Measurements from ENCODE around the gene KCNH2.
"Not testable (repeated sequence)": the region's sequence is repeated elsewhere in the genome, so short reads cannot be mapped to it uniquely, and the experiment has no call there.

Gene KCNH2

DNA sequence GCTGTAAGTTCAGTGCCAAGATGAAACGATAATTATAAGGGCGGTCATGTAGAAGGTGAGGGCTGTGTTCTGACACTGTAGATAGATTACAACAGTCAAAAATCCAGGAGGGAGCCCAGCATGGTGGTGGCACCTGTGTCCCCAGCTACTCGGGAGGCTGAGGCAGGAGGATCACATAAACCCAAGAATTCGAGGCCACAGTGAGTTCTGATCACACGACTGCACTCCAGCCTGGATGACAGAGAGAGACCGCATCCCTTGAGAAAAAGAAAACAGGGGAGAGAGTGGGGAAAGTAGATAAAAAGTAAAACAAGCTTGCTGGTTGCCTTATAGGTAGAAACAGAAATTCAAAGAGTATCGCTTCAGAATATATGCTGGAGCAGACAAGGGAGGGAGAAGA, 52.1 kb downstream of the KCNH2 start:
- DNase-seq, result no peak

DNA sequence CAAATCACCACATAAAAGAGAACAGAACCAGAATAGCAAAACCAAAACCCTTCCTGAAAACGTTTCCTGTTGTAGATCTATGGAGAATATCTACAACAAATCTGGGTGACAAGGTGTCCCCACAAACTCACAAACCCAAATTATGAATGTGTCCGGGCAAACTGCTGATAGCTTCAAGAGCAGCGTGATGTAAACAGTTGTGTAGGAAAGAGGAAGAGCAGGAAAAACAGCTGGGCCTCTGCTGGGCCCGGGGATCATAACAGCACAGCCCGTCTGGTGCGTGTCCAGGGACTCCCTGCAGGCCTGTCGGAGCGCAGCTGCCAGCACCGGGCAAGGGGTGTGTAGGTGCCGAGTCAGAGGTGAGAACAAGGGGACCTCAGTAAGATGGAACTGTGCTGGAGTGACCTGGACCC, 53.7 kb downstream of the KCNH2 start:
- DNase-seq, result peak; percentile 15

DNA sequence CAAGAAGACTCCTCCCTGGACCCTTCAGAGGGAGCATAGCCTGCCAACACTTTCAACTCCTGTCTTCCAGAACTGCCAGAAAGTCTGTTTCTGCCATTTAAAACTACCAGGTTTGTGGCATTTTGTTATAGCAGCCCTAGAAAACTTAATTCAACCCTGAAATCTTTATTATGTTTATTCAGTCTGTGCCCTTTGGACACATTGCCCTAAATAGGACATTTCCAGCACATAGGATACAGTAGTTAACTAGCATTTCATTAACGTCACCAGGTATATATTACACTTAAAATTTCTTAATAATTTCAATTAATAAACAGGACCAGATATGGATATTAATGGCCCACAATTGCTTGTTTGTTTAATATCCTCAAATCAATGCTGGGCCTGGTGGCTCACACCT, 54.3 kb downstream of the KCNH2 start:
- DNase-seq, result no peak

DNA sequence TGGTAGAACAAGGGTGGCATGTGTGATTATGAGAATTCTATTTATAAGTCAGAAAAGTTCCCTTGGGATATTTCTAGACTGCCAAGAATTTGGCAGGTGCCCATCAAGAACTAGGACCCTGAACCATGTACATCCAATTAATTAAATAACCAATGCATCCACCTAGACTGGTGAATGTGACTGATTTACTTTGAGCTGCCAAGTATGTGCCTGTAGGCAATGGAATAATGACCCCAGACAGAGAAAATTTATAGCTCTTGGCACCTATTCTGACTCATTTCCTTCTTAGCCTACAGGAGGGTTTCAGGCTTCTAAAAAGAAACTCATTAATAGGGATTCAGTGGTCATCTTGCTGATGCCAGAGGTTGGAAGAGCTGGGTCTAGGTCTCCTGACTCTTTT, 54.9 kb downstream of the KCNH2 start:
- no peak for DNase-seq

DNA sequence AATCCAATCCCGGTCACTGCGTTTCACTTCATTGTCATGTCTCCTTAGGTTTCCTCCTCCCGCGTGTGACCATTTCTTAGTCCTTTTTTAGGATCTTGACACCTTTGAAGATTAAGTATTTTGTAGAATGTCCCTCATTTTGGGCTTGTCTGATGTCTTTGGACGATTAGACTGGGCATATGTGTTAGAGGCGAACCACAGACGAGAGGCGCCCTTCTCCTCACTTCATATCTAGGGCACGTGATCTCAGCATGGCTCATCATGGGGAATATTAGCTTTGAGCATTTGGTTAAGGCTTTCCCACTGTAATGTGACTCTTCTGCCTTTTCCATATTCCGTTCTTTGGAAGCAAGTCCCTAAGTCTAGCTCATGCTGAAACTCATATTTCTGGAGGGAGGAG, 59.0 kb downstream of the KCNH2 start:
- no peak for DNase-seq

DNA sequence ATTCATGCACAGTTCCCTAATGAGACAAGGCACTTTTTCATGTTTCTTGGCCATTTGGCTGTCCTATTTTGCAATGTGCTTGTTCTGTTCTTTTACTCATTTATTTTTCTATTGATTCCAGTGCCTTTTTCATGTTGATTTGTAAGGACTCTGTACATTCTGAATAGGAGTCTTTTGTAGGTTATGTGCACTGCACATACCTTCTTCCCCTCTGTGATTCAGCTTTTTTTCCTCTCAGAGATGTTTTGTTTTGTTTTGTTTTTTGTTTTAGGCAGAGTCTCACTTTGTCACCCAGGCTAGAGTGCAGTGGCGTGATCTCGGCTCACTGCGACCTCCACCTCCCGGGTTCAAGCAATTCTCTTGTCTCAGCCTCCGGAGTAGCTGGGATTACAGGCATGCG, 59.7 kb downstream of the KCNH2 start:
- DNase-seq, result no peak

DNA sequence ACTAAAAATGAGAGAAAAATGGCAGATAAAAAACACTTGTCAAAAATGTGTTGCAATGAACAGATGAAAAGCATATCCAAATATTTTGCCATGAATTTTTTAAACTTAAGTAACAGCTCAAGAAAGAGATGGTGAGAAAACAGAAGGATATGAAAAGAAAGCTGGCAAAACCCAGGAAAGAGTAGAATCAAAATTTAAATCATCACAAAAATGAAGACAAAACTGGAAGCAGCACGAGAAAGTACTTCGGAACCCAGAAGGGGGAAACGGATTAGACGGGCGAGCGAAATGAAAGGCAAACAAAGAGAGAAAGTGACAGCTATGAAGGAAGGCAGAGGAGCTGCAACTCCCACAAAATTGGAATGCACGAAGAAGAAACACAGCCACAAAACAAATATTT, 60.2 kb downstream of the KCNH2 start:
- DNase-seq, result no peak

DNA sequence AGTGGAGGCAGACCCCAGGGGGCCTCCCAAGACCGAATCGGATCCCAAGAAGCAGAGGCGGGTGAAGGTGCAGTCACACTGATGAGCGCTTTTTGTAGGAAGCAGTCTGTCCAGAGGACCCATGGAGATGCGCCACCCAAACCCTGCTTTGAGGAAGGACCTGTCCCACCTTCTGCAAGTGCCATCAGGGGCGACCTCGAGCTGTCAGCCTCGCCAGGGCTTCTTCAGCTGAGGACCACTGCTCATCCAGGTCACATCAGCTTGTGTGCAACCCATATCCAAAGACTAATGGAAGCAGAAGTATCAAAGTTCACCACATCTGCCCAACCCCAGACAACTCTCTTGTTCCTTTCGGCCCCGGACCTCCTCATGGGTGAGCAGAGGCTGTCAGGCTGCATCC, 61.5 kb downstream of the KCNH2 start:
- no peak for DNase-seq

DNA sequence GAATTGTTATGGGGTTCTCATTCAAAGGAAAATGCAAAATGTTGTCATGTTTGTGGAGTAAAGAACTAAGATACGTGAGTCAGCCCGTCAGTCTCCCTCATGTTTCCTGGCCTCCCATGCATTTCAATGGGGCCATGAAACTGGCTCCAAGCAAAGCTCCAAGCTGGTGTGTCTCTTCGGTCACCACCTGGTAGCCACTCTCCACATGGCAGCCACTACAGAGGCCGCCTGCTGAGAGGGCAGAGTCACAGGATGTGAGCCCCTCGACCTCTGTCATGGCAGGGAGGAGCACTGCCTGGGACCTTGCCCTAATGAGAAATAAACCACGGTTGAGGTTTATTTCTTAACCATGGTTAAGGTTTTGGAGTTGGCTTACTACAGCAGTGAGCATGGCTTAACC, 63.2 kb downstream of the KCNH2 start:
- DNase-seq, result no peak

DNA sequence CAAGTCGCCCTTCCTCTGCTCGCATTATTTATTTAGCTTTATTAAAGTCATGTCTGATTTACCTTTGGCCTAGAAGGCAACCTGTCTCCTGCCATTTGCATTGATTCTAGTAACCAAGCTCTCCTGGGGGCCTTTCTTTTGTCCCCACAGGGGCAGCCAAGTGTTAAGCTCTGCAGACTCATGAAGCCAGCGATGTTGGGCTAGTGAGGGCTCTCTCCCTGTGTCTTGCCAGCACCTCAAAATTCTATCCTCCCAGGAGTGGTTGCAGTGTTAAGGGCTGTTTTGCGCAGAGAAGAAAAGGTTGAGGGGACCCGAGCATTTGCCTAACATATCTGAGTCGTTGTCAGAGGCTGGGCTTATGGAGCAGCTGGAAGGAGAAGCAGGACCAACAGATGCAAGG, 63.9 kb downstream of the KCNH2 start:
- DNase-seq, result no peak

DNA sequence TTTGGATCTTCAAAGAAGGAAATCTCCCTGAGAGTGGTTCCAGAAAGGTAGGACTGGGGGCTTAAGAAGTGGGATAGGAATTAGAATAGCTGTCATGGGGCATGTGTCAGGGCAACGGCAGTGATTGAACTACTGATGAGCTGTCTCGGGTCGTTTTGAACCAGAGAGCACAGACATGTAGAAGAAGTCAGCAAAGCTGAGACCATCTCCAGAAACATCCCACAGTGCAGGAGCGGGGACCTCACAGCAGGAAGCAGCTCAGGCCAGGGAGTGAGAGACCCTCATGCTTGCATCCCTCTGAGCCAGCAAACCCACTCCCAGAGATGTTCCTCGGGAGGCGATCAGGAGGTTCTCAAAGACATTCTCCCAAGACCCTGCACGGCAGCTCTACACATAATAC, 65.7 kb downstream of the KCNH2 start:
- no peak for DNase-seq

DNA sequence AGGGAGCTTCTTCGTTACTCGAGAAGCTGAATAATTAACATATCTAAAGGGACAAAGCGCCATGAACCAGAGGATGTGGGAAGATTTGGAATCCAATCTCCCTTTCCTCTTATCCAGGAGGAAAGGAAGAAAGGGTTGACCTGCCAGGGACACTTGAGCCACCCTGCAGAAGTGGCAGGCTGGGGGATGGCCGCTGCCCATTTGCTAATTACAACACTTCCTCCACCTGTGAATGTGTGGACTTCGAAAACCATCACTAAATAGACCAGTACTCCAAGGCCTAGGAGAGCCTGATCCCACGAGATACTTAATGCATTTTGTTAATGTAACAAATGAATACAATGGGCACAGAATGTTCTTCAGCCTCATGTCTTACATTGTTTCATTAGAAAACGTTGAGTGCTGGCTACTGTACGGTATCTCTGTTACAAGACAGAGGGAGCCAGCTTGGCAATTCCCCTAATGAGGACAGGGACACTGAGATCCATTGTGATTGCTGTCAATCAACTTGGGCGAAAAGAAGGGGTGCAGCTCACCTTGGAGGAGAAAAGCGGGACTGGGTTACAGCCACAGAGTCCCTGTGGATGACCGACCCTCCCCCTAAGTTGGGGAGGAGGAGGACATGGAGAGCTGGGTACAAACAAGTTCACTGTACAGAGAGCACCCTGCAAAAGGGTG, 66.4 kb downstream of the KCNH2 start:
- no peak for DNase-seq

DNA sequence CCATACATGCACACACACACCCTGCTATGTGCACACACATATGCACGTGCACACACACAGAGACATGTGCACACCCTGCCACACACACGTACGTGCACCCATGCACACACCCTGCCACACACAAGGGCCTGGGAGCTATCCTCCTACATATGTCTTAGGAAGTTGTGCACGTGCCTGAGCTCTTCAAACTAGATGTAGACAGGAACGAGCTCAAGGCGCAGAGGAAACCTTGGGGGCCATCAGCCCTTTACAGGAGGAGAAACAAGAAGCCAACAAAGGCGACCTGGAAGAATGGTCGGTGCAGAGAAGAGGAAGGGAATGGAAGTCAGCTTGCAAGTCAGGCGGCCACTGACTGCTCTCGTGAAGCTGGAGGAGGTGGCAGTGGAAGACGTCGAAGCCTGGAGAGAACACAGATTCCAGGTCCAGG, 67.1 kb downstream of the KCNH2 start:
- no peak for DNase-seq

DNA sequence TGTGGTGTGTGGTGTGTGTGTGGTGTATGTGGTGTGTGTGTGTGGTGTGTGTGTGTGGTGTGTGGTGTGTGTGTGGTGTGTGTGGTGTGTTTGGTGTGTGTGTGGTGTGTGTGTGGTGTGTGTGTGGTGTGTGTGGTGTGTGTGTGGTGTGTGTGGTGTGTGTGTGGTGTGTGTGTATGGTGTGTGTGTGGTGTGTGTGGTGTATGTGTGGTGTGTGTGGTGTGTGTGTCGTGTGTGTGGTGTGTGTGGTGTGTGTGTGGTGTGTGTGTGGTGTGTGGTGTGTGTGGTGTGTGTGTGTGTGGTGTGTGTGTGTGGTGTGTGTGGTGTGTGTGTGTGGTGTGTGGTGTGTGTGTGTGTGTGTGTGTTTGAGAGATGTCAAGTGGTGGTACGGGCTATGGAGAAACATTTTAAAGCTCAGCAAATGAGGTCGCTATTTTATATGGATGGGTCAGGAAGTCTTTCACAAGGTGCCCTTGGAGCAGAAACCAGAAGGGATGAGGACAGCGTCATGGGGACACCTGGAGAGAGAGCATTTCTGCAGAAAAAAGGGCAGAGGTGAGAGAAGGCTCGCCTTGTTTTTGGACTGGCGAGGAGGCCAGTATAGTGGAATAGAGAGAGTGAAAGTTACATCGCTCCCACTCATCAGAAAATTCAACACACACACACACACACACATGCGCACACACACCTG, 67.7 kb downstream of the KCNH2 start:
- DNase-seq, result not testable (repeated sequence)

DNA sequence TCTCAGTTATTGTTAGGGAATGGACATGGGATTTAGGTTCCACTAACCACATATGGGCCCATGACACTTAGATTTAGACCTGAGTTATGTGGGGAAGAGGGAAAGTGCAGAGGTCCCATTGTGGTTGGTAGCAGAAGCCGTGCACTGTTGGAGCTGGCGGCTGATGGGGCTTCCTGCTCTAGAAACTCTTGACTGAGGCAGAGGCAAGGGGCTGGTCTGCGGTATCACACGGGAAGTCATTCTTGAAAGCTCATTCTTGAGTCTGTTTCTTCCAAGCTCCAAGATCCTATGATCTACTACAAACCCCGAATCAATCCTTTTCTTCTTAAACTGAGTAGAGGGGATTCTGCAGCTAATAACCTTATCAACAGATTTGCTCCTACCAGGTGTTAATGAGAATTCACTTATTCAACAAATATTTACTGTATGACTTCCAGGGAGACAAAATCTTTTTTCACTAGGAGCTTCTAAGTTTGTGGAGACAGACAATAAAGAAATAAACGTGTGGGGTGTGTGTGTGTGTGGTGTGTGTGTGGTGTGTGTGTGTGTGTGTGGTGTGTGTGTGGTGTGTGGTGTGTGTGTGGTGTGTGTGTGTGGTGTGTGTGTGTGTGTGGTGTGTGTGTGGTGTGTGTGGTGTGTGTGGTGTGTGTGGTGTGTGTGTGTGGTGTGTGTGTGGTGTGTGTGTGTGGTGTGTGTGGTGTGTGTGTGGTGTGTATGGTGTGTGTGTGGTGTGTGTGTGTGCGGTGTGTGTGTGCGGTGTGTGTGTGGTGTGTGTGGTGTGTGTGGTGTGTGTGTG, 68.7 kb downstream of the KCNH2 start:
- peak; percentile 50 for DNase-seq

DNA sequence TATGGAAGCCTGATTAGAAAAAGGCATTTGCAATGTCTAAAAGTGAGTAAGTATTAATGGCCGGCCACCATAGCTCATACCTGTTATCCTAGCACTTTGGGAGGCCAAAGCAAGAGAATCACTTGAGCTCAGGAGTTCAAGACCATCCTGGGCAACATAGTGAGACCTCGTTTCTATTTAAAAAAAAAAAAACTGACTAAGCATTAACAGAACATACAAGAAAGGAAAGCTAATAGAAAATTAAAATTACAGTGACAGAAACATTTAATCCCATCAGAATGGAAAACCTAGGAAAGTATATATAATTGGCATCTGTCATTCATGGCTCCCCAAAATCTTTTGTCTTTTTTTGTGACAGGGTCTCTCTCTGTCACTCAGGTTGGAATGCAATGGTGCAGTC, 69.9 kb downstream of the KCNH2 start:
- DNase-seq, result no peak

DNA sequence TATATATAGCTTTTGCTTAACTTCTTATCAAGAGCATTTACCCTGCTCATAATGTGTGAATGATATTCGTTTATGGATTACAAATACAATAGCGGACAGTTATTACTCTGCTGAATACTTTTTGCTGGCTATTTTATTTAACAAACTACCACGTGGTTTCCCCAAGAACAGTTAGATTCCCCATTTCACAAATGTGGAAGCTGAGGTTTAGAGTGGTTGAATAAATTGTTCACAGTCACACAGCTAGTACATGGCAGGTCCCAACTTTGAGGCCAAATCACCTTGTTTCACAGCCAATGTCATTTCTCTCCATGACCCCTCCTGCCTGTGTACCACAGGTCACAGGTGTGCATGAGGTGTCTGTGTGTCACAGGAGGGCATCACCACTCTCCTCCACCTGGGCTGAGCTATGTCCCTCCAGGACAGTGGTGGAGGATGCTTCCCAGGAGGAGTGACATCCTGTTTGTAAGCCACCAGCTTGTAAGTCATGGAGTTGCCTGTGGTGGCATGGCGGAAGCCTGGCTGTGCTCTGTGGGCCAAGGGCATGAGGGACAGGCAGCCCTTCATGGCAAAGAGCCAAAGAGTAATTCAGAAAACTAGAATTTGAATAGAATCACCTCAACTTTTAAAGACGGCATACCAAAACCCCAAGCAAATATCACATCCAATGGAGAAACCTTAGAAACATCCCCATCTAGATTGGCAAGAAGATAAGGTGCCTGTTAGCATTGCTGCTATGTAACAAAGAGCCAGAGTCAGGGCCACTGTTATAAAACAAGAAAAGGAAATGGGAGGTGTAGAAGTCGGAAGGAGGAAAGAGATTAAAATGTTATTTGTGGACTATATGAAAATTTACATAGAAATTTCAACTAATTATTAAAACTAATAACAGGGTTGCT, 73.9 kb downstream of the KCNH2 start:
- DNase-seq, result no peak

DNA sequence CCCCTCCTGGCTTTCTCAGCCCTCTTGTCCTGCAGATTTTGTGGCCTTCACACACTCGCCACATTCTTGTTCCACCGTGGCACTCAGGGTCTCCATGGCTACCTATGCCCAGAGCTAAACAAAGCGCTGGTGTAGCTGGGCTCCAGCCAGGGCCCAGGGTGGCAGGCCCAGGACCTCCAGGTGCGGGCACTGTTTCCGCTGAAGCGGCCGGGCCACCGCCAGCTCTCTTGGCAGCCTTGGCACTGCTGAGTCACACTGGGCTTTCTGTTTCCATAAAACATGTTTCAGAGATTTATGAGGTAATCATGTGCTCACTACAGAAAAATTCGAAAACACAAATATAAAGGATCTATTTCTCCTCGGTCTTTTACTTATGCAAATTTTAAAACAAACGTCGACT, 74.5 kb downstream of the KCNH2 start:
- no peak for DNase-seq

DNA sequence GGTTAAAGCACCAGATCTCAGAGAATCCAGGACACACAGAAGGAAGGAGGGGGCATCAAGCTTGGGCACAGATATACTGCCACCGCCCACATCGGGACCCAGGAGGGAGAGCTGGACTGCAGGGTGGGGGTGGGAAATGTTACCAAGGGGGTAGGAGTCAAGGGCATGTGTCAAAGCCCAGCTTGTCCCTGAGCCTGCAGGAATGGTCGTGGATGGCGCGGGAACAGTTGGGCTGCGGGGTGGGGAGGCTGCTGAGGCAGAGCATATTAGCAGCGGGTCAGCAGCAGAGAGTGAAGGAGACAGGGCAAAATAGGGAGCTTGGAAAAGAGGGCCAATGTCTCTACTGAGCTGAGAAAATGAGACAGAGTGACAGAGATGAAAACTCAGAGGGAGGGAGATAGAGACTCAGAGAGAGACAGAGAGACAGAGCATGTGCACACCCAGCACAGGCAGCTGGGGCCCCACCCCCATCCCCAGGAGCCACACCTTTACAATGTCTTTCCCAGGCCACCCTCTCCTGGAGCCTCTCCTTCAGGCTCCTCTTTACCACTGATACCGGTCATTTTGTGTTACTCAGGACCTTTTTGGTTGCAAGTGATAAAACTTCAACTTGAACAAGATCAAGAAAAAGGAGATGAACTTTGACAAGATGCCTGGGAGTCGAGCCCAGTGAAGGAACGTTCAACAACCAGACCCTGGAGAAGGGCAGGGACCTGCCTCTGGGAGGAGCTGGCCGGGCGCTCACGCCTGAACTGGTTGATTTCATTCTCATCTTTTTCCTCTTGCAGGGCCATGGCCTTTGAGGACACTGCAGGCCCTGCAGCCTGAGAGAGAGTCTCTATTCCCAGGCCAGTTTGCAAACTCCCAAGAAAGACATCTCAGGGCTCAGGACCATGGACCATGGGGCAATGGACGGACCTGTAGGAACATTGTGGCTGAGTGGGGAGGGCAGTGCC, 75.8 kb downstream of the KCNH2 start:
- DNase-seq, result no peak

DNA sequence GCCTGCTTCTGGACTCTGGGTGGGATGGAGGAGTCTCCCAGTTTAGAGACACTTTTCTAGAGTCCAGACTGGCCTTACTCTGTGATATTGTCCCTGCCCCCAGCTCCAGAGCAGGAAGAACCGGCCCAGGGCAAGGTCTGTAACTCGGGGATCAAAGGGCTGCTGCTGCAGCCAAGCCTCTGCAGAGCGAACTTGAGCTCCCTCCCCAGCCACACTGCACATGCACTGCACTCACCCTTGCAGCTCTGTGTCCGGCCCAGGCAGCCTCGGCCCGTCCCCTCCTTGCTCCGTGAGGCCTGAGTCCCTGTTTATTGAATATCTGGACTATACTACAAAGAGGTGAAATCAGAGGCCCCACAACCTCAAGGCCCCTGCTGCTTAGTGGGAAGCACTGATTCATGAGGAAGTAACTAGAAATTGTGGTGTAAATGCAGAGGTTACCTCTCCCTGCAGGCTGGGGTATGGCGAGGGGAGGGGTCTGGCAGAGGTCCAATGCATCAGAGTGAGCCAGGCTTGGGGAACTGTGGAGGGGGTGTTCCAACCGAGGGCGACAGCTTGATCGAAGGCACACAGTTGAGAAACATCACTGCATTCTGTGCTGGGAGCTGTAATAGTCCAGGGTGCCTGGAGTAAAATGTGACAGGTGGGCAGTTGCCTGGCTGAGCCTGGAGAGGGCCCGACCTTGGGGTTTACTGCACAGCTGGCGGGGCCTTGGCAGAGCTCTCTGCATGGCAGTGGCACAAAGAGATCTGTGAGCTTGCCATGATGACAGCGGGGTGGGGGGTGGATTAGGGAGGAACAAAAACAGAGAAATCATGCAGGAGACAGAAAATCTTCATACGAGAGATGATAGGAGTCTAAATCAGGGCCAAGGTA, 76.7 kb downstream of the KCNH2 start:
- DNase-seq, result no peak

DNA sequence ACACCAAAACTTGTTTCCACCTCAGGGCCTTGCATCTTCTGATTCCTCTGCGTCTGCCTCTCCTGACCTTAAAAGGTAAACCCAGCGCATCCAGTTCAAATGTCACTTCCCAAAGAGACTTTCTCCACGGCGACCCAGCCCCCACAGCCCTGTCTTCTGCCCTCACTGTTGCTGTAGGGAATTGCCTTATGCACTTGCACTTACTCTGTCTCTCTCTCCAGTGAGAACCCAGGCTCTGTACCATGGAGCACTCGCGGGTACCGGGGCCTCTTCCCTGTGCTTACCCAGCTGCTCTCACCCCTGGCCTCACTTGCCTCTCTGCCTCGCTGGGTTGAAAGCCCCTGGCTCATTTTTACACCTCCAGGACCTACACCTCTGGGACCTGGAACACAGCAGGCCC, 77.4 kb downstream of the KCNH2 start:
- no peak for DNase-seq

Data from central memory CD4-positive, alpha-beta T cell (primary cell).